Neural cell (in vitro differentiated cells): ENCODE results near the gene PREB.

Experiments used
- EP300 ChIP-seq: fragments of 450-650 bp; conservative IDR thresholded peaks from 2 replicates; pipeline ENCODE4 v1.6.1; 2014; ENCODE audit warnings: antibody characterized with exemption, mild to moderate bottlenecking, moderate library complexity; ENCODE audit not compliant: poor library complexity, severe bottlenecking
- EZH2 ChIP-seq: fragments of 200-600, 300-800 bp; shearing (Covaris generic), sonication (generic); IDR thresholded peaks from 2 replicates; pipeline ENCODE4 v1.6.1; 2014; ENCODE audit warnings: antibody characterized with exemption, low read length, borderline replicate concordance, mild to moderate bottlenecking; ENCODE audit not compliant: insufficient read depth, poor library complexity, severe bottlenecking
- MXI1 ChIP-seq: fragments of 450-650 bp; conservative IDR thresholded peaks from 2 replicates; pipeline ENCODE4 v1.6.1; 2014; ENCODE audit warnings: antibody characterized with exemption, mild to moderate bottlenecking; ENCODE audit not compliant: poor library complexity, severe bottlenecking
- POLR2AphosphoS5 ChIP-seq: IDR thresholded peaks from 2 replicates; pipeline ENCODE4 v1.6.1; 2012
- RAD21 ChIP-seq: fragments of 450-650 bp; conservative IDR thresholded peaks from 2 replicates; pipeline ENCODE4 v1.6.1; 2014; ENCODE audit warnings: antibody characterized with exemption, mild to moderate bottlenecking, moderate library complexity
- SMC3 ChIP-seq: fragments of 450-650 bp; conservative IDR thresholded peaks from 2 replicates; pipeline ENCODE4 v1.6.1; 2014; ENCODE audit warnings: antibody characterized with exemption, mild to moderate bottlenecking, moderate library complexity; ENCODE audit not compliant: poor library complexity
- TAF1 ChIP-seq: IDR thresholded peaks from 2 replicates; pipeline ENCODE4 v1.6.1; 2012; ENCODE audit warnings: low read depth
- TF ChIP-seq, protein P1 (sequence below): fragments of 450-650 bp; IDR thresholded peaks from 2 replicates; pipeline ENCODE4 v1.5.1; 2014; ENCODE audit warnings: antibody characterized with exemption, mild to moderate bottlenecking, moderate library complexity; ENCODE audit not compliant: poor library complexity, severe bottlenecking
- TF ChIP-seq, protein P2 (sequence below): IDR thresholded peaks from 2 replicates; pipeline ENCODE4 v1.6.1; 2012; ENCODE audit warnings: borderline replicate concordance

DNA sequence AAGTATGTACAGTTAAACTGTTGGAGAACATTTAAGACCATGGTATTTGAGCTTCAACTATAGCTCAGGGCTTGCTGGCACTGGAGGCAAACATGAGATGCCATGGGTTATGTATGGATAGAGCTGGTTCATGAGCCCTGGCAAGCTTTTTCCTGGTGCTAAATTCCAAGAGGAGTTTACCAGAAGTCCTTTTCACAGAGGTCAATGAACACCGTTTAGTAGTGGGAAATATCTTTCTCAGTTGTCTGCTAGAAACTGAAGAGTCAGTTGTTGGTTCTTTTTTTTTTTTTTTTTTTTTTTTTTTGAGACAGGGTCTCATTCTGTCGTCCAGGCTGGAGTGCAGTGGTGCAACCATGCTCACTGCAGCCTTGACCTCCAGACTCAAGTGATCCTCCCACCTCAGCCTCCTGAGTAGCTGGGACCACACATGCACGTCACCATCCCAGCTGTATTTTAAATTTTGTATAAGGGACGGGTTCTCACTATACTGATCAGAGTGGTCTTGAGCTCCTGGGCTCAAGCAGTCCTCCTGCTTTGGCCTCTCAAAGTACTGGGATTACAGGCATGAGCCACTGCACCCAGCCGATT is 46.5 kb downstream of the PREB start:
- TF ChIP-seq EP300 (no peak), TAF1 (no peak), EZH2 (no peak), POLR2AphosphoS5 (no peak), MXI1 (no peak), RAD21 (no peak), SMC3 (no peak)
- TF ChIP-seq, protein P1, sequence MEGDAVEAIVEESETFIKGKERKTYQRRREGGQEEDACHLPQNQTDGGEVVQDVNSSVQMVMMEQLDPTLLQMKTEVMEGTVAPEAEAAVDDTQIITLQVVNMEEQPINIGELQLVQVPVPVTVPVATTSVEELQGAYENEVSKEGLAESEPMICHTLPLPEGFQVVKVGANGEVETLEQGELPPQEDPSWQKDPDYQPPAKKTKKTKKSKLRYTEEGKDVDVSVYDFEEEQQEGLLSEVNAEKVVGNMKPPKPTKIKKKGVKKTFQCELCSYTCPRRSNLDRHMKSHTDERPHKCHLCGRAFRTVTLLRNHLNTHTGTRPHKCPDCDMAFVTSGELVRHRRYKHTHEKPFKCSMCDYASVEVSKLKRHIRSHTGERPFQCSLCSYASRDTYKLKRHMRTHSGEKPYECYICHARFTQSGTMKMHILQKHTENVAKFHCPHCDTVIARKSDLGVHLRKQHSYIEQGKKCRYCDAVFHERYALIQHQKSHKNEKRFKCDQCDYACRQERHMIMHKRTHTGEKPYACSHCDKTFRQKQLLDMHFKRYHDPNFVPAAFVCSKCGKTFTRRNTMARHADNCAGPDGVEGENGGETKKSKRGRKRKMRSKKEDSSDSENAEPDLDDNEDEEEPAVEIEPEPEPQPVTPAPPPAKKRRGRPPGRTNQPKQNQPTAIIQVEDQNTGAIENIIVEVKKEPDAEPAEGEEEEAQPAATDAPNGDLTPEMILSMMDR = no peak
- TF ChIP-seq, protein P2, sequence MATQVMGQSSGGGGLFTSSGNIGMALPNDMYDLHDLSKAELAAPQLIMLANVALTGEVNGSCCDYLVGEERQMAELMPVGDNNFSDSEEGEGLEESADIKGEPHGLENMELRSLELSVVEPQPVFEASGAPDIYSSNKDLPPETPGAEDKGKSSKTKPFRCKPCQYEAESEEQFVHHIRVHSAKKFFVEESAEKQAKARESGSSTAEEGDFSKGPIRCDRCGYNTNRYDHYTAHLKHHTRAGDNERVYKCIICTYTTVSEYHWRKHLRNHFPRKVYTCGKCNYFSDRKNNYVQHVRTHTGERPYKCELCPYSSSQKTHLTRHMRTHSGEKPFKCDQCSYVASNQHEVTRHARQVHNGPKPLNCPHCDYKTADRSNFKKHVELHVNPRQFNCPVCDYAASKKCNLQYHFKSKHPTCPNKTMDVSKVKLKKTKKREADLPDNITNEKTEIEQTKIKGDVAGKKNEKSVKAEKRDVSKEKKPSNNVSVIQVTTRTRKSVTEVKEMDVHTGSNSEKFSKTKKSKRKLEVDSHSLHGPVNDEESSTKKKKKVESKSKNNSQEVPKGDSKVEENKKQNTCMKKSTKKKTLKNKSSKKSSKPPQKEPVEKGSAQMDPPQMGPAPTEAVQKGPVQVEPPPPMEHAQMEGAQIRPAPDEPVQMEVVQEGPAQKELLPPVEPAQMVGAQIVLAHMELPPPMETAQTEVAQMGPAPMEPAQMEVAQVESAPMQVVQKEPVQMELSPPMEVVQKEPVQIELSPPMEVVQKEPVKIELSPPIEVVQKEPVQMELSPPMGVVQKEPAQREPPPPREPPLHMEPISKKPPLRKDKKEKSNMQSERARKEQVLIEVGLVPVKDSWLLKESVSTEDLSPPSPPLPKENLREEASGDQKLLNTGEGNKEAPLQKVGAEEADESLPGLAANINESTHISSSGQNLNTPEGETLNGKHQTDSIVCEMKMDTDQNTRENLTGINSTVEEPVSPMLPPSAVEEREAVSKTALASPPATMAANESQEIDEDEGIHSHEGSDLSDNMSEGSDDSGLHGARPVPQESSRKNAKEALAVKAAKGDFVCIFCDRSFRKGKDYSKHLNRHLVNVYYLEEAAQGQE = no peak
